Smooth muscle cell (in vitro differentiated cells): ENCODE data around the gene SRRM3. TPM values are rescaled to one million over a fixed set of nuclear protein-coding genes. Genes with fewer than 3 reads are reported as not detected.
"Not testable (repeated sequence)": the region's sequence is repeated elsewhere in the genome, so short reads cannot be mapped to it uniquely, and the experiment has no call there.

Experiments used
- DNase-seq: peaks from one replicate; lab custom pipeline; 2025; ENCODE audit not compliant: unreplicated experiment; lab: John Stamatoyannopoulos, UW
- H2AFZ ChIP-seq: fragments of 200-600 bp; sonication (generic); 2 replicates; pipeline ENCODE4 v1.6.0; 2016; ENCODE audit warnings: antibody characterized with exemption, low read depth, mild to moderate bottlenecking
- H3F3A ChIP-seq: fragments of 200-600 bp; sonication (generic); 2 replicates; pipeline ENCODE4 v1.6.0; 2017; ENCODE audit warnings: antibody characterized with exemption, low read depth
- H3K27ac ChIP-seq: fragments of 200-600 bp; sonication (generic); 2 replicates; pipeline ENCODE4 v1.5.1; 2016; ENCODE audit warnings: low read depth, mild to moderate bottlenecking
- H3K27me3 ChIP-seq: fragments of 200-600 bp; sonication (generic); 2 replicates; pipeline ENCODE4 v1.6.1; 2016; ENCODE audit warnings: low read depth, mild to moderate bottlenecking
- H3K36me3 ChIP-seq: fragments of 200-600 bp; sonication (generic); 2 replicates; pipeline ENCODE4 v1.5.1; 2016; ENCODE audit warnings: low read depth
- H3K4me1 ChIP-seq: fragments of 200-600 bp; sonication (generic); 2 replicates; pipeline ENCODE4 v1.5.1; 2016; ENCODE audit warnings: low read depth
- H3K4me2 ChIP-seq: fragments of 200-600 bp; sonication (generic); 2 replicates; pipeline ENCODE4 v1.6.0; 2016; ENCODE audit warnings: mild to moderate bottlenecking
- H3K4me3 ChIP-seq: fragments of 200-600 bp; sonication (generic); 2 replicates; pipeline ENCODE4 v1.5.1; 2016; ENCODE audit warnings: mild to moderate bottlenecking
- H3K79me2 ChIP-seq: fragments of 200-600 bp; sonication (generic); 2 replicates; pipeline ENCODE4 v1.6.0; 2016; ENCODE audit warnings: low read depth, mild to moderate bottlenecking
- H3K9ac ChIP-seq: fragments of 200-600 bp; sonication (generic); 2 replicates; pipeline ENCODE4 v1.6.0; 2016; ENCODE audit warnings: low read depth
- H3K9me3 ChIP-seq: fragments of 200-600 bp; sonication (generic); replicated peaks from 2 replicates; pipeline ENCODE4 v1.5.1; 2016; ENCODE audit warnings: low read depth
- H4K20me1 ChIP-seq: fragments of 200-600 bp; sonication (generic); 2 replicates; pipeline ENCODE4 v1.6.0; 2016; ENCODE audit warnings: low read depth
- CTCF ChIP-seq: fragments of 200-600 bp; sonication (generic); IDR thresholded peaks from 2 replicates; pipeline ENCODE4 v1.5.1; 2017; ENCODE audit warnings: borderline replicate concordance, mild to moderate bottlenecking, antibody characterized with exemption; ENCODE audit not compliant: insufficient read depth, poor library complexity, severe bottlenecking
- WGBS: methylation state at CpG from one replicate; pipeline ENCODE4 v1.1.7; 2016; ENCODE audit warnings: low lambda C conversion rate; 5-methylcytosine and 5-hydroxymethylcytosine counted together
- polyA plus RNA-seq: library from polyadenylated mRNA; unstranded; fragments of >200 nt; fragmentation: Nextera tagmentation; extraction: Ambion mirVana; gene quantifications from 2 replicates; pipeline ENCODE4 v1.2.1, GENCODE V29; 2016
- total RNA-seq: library from RNA; depleted of rRNA; stranded (reverse); fragments of >200 nt; gene quantifications from 2 replicates; pipeline ENCODE4 v1.2.3, GENCODE V29; 2014

The SRRM3 gene
- total and polyA plus RNA-seq, 2 experiments from 2014 or later = 3.6 to 10.9 TPM

- Histone ChIP-seq H3K4me3 (no peak overlapping the region), H3K4me1 (no peaks in the 10 kb centered on the region), H3F3A (no peaks in the 10 kb centered on the region), H2AFZ (no peak overlapping the region), H3K36me3 (no peaks in the 10 kb centered on the region), H3K27ac (no peak overlapping the region), H3K9me3 (no peaks in the 10 kb centered on the region), H3K4me2 (no peak overlapping the region), H3K27me3 (no peaks in the 10 kb centered on the region), H3K79me2 (no peaks in the 10 kb centered on the region), H3K9ac (no peak overlapping the region), H4K20me1 (no peaks in the 10 kb centered on the region)
- DNase-seq = no peak
- WGBS = 96% methylated on average over 5 of the region's 5 CpGs
- no peak for TF ChIP-seq CTCF
Observed at GRCh38 chr7:76241141-76241540, 39.4 kb downstream of the SRRM3 start.

- H3K79me2 ChIP-seq, H3K4me1 ChIP-seq, H2AFZ ChIP-seq, H3K36me3 ChIP-seq, H3F3A ChIP-seq, H3K27me3 ChIP-seq, H3K9me3 ChIP-seq, H3K4me3 ChIP-seq, H3K4me2 ChIP-seq, H3K9ac ChIP-seq, H4K20me1 ChIP-seq, DNase-seq, H3K27ac ChIP-seq: not testable (repeated sequence)
- 95% methylated on average over 5 of the region's 5 CpGs for WGBS
Observed at GRCh38 chr7:76242517-76243063, 40.9 kb downstream of the SRRM3 start.

- TF ChIP-seq CTCF = no peak
- no peaks in the 10 kb centered on the region for H3K79me2 ChIP-seq
- no peaks in the 10 kb centered on the region for H3F3A ChIP-seq
- WGBS = 64% methylated on average over 3 of the region's 3 CpGs
- DNase-seq = no peak
- no peaks in the 10 kb centered on the region for H3K9me3 ChIP-seq
- no peaks in the 10 kb centered on the region for H4K20me1 ChIP-seq
- no peak overlapping the region for H3K27ac ChIP-seq
- no peak overlapping the region for H3K4me3 ChIP-seq
- no peak overlapping the region for H3K9ac ChIP-seq
- no peaks in the 10 kb centered on the region for H3K4me1 ChIP-seq
- no peaks in the 10 kb centered on the region for H3K27me3 ChIP-seq
- H3K36me3 ChIP-seq = no peaks in the 10 kb centered on the region
- no peak overlapping the region for H2AFZ ChIP-seq
- no peak overlapping the region for H3K4me2 ChIP-seq
Observed at GRCh38 chr7:76244781-76245391, 43.2 kb downstream of the SRRM3 start.

GRCh38 chr7:76246804-76247389, 45.2 kb downstream of the SRRM3 start:
- Histone ChIP-seq H2AFZ (no peak overlapping the region), H3K4me1 (no peaks in the 10 kb centered on the region), H3K4me2 (no peak overlapping the region), H3K27ac (no peak overlapping the region), H3K4me3 (no peak overlapping the region), H3K79me2 (no peaks in the 10 kb centered on the region), H3K9ac (no peak overlapping the region), H3K36me3 (no peaks in the 10 kb centered on the region), H4K20me1 (no peaks in the 10 kb centered on the region), H3K27me3 (no peaks in the 10 kb centered on the region), H3F3A (no peaks in the 10 kb centered on the region), H3K9me3 (no peaks in the 10 kb centered on the region)
- 82% methylated on average over 4 of the region's 5 CpGs for WGBS
- no peak for TF ChIP-seq CTCF
- no peak for DNase-seq
